Panc1 (cell line): Measurements from ENCODE around the gene STX1A. TPM values are rescaled to one million over a fixed set of nuclear protein-coding genes. Genes with fewer than 3 reads are reported as not detected.
A peak's percentile ranks its signal among the peaks of the same experiment; 100 is the strongest.

Source experiments
- ATAC-seq: fragments of 200-7000 bp; cut with Tn5 transposase; 2 replicates; pipeline ENCODE4 v1.9.1; 2020; ENCODE audit warnings: mild to moderate bottlenecking, moderate library complexity
- BruUV-seq: library from RNA; stranded (reverse); fragments of 400-500 nt; replicated peaks from 2 replicates; lab custom pipeline; 2021; lab: Mats Ljungman, UMichigan
- CTCF ChIA-PET: fragments of 300-600 bp; sonication (Branson Sonifier 250); formaldehyde crosslinking; loops from one replicate; lab custom pipeline; 2022; ENCODE audit warnings: antibody characterized with exemption; lab: Charles Lee
- POLR2A ChIA-PET: fragments of 300-600 bp; sonication (Branson Sonifier 250); formaldehyde crosslinking; loops from one replicate; lab custom pipeline; 2022; ENCODE audit warnings: antibody characterized with exemption; lab: Charles Lee
- DNase-seq: peaks from one replicate; pipeline ENCODE4 v3.0.0-alpha.2; 2010; ENCODE audit warnings: low read depth, low spot score
- H3K27ac ChIP-seq: 2 replicates; pipeline ENCODE4 v1.5.1; 2011; ENCODE audit warnings: mild to moderate bottlenecking, low read length, inconsistent platforms
- H3K27me3 ChIP-seq: fragments of 200-500 bp; sonication (Bioruptor generic); 2 replicates; pipeline ENCODE4 v1.6.0; 2014; ENCODE audit warnings: low read length, inconsistent platforms; ENCODE audit not compliant: control insufficient read depth, insufficient read depth
- H3K36me3 ChIP-seq: fragments of 200-500 bp; sonication (Bioruptor generic); 2 replicates; pipeline ENCODE4 v1.5.1; 2014; ENCODE audit warnings: inconsistent platforms, mild to moderate bottlenecking, low read length, moderate library complexity; ENCODE audit not compliant: control insufficient read depth, insufficient read depth
- H3K4me1 ChIP-seq: 2 replicates; pipeline ENCODE4 v1.5.1; 2011; ENCODE audit warnings: inconsistent platforms, mild to moderate bottlenecking, low read length, moderate library complexity; ENCODE audit not compliant: control insufficient read depth, insufficient read depth
- H3K4me3 ChIP-seq, 2 experiments: 2 replicates each; pipeline ENCODE4 v1.5.1; 2011 to 2012; ENCODE audit warnings: low read depth in 2 of 2, low read length in 2 of 2, mild to moderate bottlenecking in 2 of 2, inconsistent platforms in 1 of 2, moderate library complexity in 1 of 2
- H3K9me3 ChIP-seq: fragments of 200-500 bp; sonication (Bioruptor generic); 2 replicates; pipeline ENCODE4 v1.5.1; 2014; ENCODE audit warnings: low read depth, mild to moderate bottlenecking, inconsistent platforms, low read length, moderate library complexity; ENCODE audit not compliant: control insufficient read depth, insufficient read depth
- POLR2AphosphoS5 ChIP-seq: IDR thresholded peaks from 2 replicates; pipeline ENCODE4 v1.6.1; 2012; ENCODE audit warnings: mild to moderate bottlenecking, low read depth, low read length, moderate library complexity
- SIN3A ChIP-seq: IDR thresholded peaks from 2 replicates; pipeline ENCODE4 v1.6.1; 2012; ENCODE audit warnings: low read depth, mild to moderate bottlenecking, low read length, moderate library complexity, borderline replicate concordance; ENCODE audit not compliant: insufficient read depth
- TCF7L2 ChIP-seq: IDR thresholded peaks from 2 replicates; pipeline ENCODE4 v1.6.1; 2011; ENCODE audit warnings: mild to moderate bottlenecking, low read depth, low read length, inconsistent platforms
- in situ Hi-C: cut with HindIII; loops from 2 replicates; pipeline ENCODE4 v1.10.0; 2016; ENCODE audit warnings: low sequenced_read_pairs, low pct_unique_long_range_greater_than_20kb
- intact Hi-C: fragments of 100-400 bp; cut with micrococcal nuclease; formaldehyde crosslinking; loops from one replicate; pipeline ENCODE4 v1.10.0; 2022; ENCODE audit not compliant: unreplicated experiment
- total RNA-seq: library from RNA; stranded (reverse); gene quantifications from one replicate; pipeline ENCODE4 v1.2.1, GENCODE V29; 2021; ENCODE audit not compliant: unreplicated experiment
- TF ChIP-seq, protein P1 (sequence below): fragments of 450-650 bp; IDR thresholded peaks from 2 replicates; pipeline ENCODE4 v1.5.1; 2017; ENCODE audit warnings: mild to moderate bottlenecking
- TF ChIP-seq, protein P2 (sequence below), 2 experiments: IDR thresholded peaks; 2 replicates each; pipeline ENCODE4 v1.6.1; 2011 to 2012; ENCODE audit warnings: low read depth in 2 of 2, control low read depth in 1 of 2, low read length in 1 of 2, mild to moderate bottlenecking in 1 of 2, moderate library complexity in 1 of 2; ENCODE audit not compliant: insufficient read depth in 1 of 2

STX1A gene
- total RNA-seq, 1 experiment from 2014 or later = 80.9 TPM

DNA sequence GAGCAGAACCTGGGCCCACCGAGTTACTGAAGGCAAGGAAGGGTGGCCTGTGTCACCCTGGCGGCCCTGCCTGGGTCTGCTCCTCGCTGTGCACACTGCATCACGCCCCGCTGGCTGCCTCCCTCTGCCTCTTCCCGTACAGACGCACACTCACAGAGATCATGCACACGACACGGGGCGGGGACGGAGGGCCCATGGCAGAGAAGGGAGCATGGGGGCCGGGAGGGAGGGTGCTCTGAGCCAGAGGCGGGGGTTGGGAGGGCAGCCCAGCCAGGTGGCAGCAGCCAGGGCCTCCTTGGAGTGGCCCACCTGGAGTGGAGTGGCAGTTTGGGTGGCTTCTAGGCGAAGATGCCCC is 19.4 kb downstream of the STX1A start:
- ChIA-PET CTCF (no interaction called here), POLR2A (no interaction called here)
- Histone ChIP-seq H3K4me1 (peaks cover 54% of the 10 kb centered on the region), H3K9me3 (no peaks in the 10 kb centered on the region), H3K4me3 (no peak overlapping the region), H3K36me3 (no peaks in the 10 kb centered on the region; the same call in none of the 2 replicates), H3K27me3 (no peaks in the 10 kb centered on the region), H3K27ac (peak overlapping the region; percentile 80)
- no TSS peak for BruUV-seq
- in situ Hi-C loops = no loop called here
- intact Hi-C loops = no loop called here
- TF ChIP-seq, protein P1, sequence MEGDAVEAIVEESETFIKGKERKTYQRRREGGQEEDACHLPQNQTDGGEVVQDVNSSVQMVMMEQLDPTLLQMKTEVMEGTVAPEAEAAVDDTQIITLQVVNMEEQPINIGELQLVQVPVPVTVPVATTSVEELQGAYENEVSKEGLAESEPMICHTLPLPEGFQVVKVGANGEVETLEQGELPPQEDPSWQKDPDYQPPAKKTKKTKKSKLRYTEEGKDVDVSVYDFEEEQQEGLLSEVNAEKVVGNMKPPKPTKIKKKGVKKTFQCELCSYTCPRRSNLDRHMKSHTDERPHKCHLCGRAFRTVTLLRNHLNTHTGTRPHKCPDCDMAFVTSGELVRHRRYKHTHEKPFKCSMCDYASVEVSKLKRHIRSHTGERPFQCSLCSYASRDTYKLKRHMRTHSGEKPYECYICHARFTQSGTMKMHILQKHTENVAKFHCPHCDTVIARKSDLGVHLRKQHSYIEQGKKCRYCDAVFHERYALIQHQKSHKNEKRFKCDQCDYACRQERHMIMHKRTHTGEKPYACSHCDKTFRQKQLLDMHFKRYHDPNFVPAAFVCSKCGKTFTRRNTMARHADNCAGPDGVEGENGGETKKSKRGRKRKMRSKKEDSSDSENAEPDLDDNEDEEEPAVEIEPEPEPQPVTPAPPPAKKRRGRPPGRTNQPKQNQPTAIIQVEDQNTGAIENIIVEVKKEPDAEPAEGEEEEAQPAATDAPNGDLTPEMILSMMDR = no peak
- 0 out of 2 replicates have a peak, but pooled peaks have one; percentile 20 for TF ChIP-seq SIN3A
- ATAC-seq = peak; percentile 31
- DNase-seq = no peak

DNA sequence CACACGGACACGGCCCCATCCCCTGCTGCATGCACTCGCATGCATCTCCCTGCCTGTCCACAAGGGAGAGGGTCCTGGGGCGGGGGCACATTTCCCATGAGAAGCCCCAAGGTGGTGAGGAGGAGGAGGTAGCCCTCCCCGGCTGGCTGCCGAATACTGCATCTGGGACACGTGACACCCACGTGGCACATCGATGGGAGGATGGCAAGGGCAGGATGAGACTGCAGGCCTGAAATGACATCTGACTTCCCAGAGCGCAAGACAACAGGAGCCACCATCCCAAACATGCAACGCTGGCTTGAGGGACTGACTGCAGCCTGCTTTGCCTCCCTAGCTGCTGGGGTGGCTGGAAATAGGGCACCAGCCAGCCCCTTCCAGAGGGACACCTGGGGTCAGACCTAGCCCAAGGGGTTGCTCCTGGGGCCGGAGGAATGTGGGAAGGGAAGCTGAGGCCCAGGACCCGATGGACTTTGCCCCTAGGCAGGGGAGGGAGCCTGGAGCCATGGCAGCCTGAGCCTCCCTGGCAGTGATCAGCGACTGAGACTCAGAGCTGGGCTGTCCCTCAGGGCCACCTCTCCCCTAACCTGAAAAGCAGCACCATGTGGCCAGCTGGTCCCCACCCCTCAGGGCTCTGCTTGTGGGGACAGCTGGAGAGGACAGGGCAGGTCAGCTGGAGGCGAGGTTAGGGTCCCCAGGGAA is 19.9 kb downstream of the STX1A start:
- TF ChIP-seq, protein P1 = no peak
- TF ChIP-seq SIN3A = no peak
- TF ChIP-seq TCF7L2 = no peak
- TF ChIP-seq, protein P2, sequence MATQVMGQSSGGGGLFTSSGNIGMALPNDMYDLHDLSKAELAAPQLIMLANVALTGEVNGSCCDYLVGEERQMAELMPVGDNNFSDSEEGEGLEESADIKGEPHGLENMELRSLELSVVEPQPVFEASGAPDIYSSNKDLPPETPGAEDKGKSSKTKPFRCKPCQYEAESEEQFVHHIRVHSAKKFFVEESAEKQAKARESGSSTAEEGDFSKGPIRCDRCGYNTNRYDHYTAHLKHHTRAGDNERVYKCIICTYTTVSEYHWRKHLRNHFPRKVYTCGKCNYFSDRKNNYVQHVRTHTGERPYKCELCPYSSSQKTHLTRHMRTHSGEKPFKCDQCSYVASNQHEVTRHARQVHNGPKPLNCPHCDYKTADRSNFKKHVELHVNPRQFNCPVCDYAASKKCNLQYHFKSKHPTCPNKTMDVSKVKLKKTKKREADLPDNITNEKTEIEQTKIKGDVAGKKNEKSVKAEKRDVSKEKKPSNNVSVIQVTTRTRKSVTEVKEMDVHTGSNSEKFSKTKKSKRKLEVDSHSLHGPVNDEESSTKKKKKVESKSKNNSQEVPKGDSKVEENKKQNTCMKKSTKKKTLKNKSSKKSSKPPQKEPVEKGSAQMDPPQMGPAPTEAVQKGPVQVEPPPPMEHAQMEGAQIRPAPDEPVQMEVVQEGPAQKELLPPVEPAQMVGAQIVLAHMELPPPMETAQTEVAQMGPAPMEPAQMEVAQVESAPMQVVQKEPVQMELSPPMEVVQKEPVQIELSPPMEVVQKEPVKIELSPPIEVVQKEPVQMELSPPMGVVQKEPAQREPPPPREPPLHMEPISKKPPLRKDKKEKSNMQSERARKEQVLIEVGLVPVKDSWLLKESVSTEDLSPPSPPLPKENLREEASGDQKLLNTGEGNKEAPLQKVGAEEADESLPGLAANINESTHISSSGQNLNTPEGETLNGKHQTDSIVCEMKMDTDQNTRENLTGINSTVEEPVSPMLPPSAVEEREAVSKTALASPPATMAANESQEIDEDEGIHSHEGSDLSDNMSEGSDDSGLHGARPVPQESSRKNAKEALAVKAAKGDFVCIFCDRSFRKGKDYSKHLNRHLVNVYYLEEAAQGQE (IDR thresholded peaks at IDR 0.05; ENCODE audit: insufficient read depth in 1 of 2, low read depth in 2 of 2, low read length in 1 of 2) = no peak
- peak; percentile 9 for TF ChIP-seq POLR2AphosphoS5
- no peak for DNase-seq
- no peaks in the 10 kb centered on the region for H3K9me3 ChIP-seq
- peaks cover 49% of the 10 kb centered on the region for H3K4me1 ChIP-seq
- ChIA-PET POLR2A (no interaction called here), CTCF (interaction anchor here (3.2 kb wide), 1 partner anchor 26 kb away, joined by 10 read pairs; no protein-coding TSS in a partner anchor)
- intact Hi-C loops (no loop called here), in situ Hi-C loops (no loop called here)
- no peak overlapping the region for H3K4me3 ChIP-seq
- H3K36me3 ChIP-seq = no peaks in the 10 kb centered on the region; the same call in 1 of the 2 replicates
- H3K27ac ChIP-seq = peak overlapping the region; percentile 80
- peak; percentile 13 for ATAC-seq
- H3K27me3 ChIP-seq = no peaks in the 10 kb centered on the region
- TSS peak; percentile 38 for BruUV-seq
